B cell (primary cell): ENCODE data around the gene USP33. TPM values are rescaled to one million over a fixed set of nuclear protein-coding genes. Genes with fewer than 3 reads are reported as not detected.

Experiments
- polyA plus RNA-seq: library from polyadenylated mRNA; depleted of rRNA; stranded (reverse); fragments of >200 nt; gene quantifications from 2 replicates; pipeline ENCODE4 v1.2.3, GENCODE V29; 2012
- total RNA-seq, 2 donors: library from RNA; stranded (reverse); fragments of 120-200 nt in 1 of 2; gene quantifications; 1 replicate in 1 of 2; 2 replicates in 1 of 2; pipeline versions ENCODE4 v1.2.3 to v1.2.4, GENCODE V29; 2013 to 2022

The USP33 gene
- total and polyA plus RNA-seq, 2 donors (not counting 1 experiment from before 2014, with no cell fraction given), result 24.8 to 83.4 TPM

Other genes with a start within 250 kb of the USP33 start
- gene ZZZ3, start 77.2 kb downstream of the USP33 start, total RNA-seq, result 65.7 and 68.3 TPM in 2 replicates
- gene ZZZ3, start 77.2 kb downstream of the USP33 start, polyA plus RNA-seq, result 14.4 and 17.5 TPM in 2 replicates
- gene MIGA1, start 19.8 kb upstream of the USP33 start, total RNA-seq, result 18.0 and 20.9 TPM in 2 replicates
- 5.0 and 6.1 TPM in 2 replicates for gene MIGA1, start 19.8 kb upstream of the USP33 start, polyA plus RNA-seq
- gene NEXN, start 128.8 kb upstream of the USP33 start, total RNA-seq, result 0.39 and 0.81 TPM in 2 replicates
- gene NEXN, start 128.8 kb upstream of the USP33 start, polyA plus RNA-seq, result 0.07 and 0.09 TPM in 2 replicates
- gene FUBP1, start 219.2 kb upstream of the USP33 start, total RNA-seq, result 249 and 254 TPM in 2 replicates
- gene FUBP1, start 219.2 kb upstream of the USP33 start, polyA plus RNA-seq, result 95.8 and 150 TPM in 2 replicates
- 16.2 and 17.0 TPM in 2 replicates for gene DNAJB4, start 245.1 kb upstream of the USP33 start, total RNA-seq
- 3.6 and 6.1 TPM in 2 replicates for gene DNAJB4, start 245.1 kb upstream of the USP33 start, polyA plus RNA-seq